GF-D8 (cell line): ENCODE data around the gene PLCXD1.
"Not testable (repeated sequence)": the region's sequence is repeated elsewhere in the genome, so short reads cannot be mapped to it uniquely, and the experiment has no call there.

Experiments used
- DNase-seq: peaks from one replicate; lab custom pipeline; 2025; lab: John Stamatoyannopoulos, UW

PLCXD1 gene

GRCh38 chrX:291411-291901 lies 10.3 kb downstream of the PLCXD1 start:
- no peak for DNase-seq

- DNase-seq = no peak
Measured at GRCh38 chrX:292900-293897, 12.0 kb downstream of the PLCXD1 start.

- DNase-seq = no peak
Measured at GRCh38 chrX:295136-295535, 14.0 kb downstream of the PLCXD1 start.

DNA sequence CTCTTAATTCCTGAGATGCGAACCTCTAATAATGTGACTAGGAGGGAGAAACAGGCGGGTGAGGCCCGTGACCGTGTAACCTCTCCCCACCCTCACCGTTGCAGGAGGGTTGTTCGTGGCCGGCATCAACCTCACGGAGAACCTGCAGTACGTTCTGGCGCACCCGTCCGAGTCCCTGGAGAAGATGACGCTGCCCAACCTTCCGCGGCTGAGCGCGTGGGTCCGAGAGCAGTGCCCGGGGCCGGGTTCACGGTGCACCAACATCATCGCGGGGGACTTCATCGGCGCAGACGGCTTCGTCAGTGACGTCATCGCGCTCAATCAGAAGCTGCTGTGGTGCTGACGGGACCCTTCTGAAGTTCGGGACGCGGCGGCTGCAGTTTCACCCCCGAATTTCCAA lies 17.8 kb downstream of the PLCXD1 start:
- no peak for DNase-seq

- no peak for DNase-seq
Measured at GRCh38 chrX:300334-300733, 19.2 kb downstream of the PLCXD1 start.

DNA sequence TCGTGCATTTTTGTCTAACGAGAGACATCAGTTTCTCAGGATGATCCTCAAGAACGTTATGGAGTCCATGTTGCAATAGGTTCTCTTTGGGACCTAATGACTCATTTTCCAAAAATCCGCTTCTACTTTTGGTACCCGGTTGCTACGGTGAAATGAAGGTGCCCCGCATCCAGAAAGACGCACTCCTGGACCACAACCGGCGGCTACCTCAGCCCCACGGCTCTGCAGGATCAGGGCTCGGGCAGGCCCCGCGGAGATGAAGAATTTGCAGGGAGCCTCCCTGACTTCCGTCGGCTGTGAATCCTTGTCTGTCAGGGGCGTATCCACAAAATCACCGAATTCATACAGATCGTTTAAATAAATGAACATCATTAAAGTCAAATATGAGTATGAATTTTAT lies 21.8 kb downstream of the PLCXD1 start:
- DNase-seq = no peak

GRCh38 chrX:305781-306613 lies 24.8 kb downstream of the PLCXD1 start:
- not testable (repeated sequence) for DNase-seq

GRCh38 chrX:306614-307251 lies 25.6 kb downstream of the PLCXD1 start:
- not testable (repeated sequence) for DNase-seq

DNA sequence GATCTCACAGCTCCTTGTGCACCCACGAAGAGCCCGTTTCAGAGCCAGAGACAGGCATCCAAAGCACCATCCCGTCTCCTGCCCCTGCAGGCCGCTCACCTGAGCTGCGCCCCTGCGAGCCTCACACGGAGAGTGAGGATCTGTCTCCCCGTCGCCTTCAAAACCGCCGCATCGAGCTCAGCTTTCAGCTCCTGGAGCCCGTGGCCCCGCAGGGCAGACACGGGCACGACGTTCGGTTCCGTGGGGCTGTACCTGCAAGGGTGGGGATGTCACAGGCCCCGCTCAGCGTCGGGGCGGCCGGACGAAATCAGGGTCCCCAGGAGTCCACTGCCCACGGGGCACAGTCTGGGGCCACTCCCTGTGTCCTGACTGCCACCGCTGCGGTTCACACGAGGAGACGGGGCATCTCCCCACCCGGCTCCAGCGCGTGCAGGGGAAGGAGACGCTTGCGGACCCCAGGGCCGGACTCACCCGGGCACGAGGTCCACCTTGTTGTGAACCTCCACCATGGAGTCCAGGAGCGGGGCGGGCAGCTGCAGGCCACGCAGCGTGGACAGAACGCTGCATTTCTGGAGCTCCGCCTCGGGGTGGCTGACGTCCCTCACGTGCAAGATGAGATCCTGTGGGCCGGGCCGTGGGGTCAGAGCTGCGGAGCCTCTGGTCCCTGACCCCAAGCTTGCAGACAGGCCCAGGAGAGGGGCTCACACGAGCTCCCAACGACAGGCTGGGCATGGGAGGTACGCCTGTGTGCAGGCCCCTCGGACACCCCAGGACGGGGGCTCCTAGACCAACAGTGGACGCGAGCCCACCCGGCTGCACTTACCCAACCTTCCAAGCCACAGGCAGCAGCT lies 26.3 kb downstream of the PLCXD1 start:
- no peak for DNase-seq

DNA sequence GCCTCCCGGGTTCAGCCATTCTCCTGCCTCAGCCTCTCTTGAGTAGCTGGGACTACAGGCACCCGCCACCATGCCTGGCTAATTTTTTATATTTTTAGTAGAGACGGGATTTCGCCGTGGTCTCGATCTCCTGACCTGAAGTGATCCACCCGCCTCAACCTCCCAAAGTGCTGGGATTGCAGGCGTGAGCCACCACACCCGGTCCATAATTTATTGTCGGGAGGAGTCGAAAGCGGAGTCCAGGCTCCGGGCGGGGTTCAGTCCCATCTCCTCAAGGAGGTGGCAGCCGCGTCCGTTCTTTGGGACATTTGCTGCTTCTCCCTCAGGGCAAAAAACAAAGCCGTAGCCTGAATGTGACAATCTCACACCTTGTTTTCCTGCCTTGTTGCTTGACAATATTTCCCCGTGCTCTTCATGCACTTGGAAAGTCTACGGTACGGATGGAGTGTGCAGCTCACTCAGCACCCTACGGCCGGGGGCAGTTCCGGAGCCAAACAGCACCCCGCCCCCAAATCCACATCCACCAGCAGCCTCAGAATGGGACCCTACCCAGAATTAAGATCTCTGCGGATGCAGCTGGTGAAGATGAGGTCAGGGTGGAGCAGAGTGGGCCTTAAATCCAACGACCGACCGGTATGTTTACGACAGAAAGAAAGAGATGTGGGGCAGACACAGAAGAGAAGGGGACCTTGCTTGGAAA lies 27.8 kb downstream of the PLCXD1 start:
- no peak for DNase-seq

- DNase-seq = no peak
Measured at GRCh38 chrX:310621-311155, 29.5 kb downstream of the PLCXD1 start.

- DNase-seq = no peak
Measured at GRCh38 chrX:311156-312129, 30.3 kb downstream of the PLCXD1 start.

DNA sequence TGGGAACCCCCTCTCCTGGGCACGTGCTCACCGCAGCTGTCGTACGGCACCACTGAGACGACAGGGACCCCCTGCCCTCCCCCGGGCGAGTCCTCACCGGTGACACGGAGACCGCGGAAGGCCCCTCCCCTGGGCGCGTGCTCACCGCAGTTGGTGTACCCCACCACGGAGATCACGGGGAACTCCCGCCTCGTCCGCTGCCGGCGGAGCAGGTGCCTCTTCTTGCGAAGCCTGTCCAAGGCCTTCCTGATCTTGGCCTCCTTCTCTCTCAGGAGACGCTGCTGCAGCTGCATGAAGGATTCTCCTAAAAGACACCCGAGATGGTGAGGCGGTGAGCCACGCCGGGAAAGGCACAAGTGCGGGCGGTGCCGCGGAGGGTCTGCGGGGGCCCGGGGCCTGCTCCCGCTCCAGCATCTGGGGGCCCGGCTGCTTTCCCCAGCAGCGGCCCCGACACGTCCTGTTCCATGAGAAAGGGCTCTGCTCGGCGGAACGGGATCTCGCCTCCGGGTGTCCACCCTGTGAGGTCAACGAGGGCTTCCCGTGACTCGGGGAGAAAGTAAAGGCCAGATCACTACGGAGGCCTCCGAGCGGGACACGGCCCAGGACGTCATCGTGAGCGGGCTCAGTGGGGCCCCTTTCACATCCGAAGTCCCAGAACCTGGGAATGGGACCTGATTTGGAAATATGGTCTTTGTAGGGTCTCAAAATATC lies 31.6 kb downstream of the PLCXD1 start:
- no peak for DNase-seq

DNA sequence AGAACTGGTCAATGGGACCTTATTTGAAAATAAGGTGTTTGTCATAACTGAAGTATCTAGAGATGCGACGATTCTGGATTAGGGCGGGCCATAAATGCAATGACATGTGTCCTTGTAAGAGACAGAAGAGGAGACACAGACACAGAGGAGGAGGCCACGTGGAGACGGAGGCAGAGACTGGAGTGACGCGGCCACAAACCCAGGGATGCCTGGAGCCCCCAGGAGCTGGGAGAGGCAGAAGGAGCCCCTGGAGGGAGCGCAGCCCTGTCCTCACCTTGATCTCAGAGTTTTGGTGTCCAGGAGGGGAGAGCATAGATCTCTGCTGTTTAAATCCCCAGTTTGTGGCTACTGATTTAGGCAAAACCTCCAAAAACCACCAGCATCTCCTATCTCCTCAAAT lies 32.4 kb downstream of the PLCXD1 start:
- no peak for DNase-seq

- DNase-seq = no peak
Measured at GRCh38 chrX:314049-314448, 32.9 kb downstream of the PLCXD1 start.

DNA sequence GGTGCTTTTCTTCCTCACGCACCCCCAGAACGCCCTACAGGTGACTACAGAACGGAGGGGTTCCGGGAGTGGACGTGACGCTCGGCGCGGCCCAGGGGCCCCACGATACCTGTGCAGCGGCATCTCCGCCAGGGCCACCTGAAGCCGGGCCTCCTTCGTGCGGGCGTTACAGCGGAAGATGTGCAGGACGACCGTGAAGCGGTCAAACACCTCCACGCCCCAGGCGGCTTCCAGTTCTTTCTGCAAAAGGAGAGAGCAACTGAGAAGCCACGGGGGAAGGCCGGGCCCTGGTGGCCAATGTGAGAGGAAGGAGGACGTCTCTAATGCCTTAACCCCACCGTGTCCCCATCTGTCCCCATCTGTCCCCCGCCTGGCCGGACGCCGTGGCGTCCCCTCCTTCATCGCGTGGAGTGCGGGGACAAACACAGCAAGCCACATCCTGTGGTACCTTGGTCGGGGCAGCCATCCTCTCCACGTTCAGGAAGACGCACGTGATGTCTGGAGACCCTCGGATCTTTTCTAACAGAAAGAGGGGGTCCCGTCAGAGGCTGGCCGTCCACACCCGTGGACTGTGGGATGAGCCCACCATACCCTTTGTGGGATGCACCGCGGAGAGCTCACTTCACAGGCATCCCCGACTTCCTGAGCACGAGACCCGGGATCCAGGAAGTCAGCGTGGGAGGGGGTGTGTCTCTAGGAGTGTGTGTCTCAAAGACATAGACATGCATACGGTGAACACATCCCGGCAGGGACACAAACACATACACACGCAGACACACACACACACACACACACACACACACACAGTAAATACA lies 33.8 kb downstream of the PLCXD1 start:
- DNase-seq = no peak
